GM12875 (cell line): ENCODE data around the gene CNTNAP2.
"Not testable (repeated sequence)": the region's sequence is repeated elsewhere in the genome, so short reads cannot be mapped to it uniquely, and the experiment has no call there.

Experiments
- H3K4me3 ChIP-seq: one replicate; pipeline ENCODE4 v1.5.1; 2011; ENCODE audit warnings: low read depth, low read length, control low read depth
- TF ChIP-seq, protein P1 (sequence below): IDR thresholded peaks from 2 replicates; pipeline ENCODE4 v1.5.1; 2011; ENCODE audit warnings: low read depth, mild to moderate bottlenecking, control low read depth, inconsistent platforms, low read length, moderate library complexity, borderline replicate concordance; ENCODE audit not compliant: insufficient read depth

The CNTNAP2 gene

DNA sequence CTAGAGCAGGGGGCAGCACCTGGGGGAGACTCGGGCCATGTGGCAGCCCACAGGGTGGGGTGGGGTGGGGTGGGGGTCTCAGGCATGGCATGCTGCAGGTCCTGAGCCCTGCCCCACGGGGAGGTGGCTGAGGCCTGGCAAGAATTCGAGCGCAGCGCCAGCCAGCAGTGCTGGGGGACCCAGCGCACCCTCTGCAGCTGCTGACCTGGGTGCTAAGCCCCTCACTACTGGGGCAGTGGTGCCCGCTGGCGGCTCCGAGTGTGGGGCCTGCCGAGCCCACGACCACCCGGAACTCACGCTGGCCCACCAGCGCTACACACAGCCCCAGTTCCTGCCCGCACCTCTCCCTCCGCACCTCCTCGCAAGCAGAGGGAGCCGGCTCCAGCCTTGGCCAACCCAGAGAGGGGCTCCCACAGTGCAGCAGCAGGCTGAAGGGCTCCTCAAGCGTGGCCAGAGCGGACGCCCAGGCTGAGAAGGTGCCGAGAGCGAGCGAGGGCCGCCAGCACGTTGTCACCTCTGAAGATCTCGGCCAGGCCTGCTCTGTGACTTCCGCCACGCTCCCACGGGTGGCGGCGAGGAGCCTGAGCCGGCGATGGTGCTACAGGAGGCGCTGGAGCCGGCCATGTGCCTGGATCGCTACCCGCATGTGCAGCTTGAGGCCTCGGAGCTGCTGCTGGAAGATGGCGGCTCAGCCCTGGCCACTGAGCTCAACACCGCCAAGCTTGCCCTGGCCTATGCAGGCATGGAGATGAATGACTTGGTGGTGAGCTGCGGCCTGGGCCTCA lies 2328.9 kb downstream of the CNTNAP2 start:
- TF ChIP-seq, protein P1, sequence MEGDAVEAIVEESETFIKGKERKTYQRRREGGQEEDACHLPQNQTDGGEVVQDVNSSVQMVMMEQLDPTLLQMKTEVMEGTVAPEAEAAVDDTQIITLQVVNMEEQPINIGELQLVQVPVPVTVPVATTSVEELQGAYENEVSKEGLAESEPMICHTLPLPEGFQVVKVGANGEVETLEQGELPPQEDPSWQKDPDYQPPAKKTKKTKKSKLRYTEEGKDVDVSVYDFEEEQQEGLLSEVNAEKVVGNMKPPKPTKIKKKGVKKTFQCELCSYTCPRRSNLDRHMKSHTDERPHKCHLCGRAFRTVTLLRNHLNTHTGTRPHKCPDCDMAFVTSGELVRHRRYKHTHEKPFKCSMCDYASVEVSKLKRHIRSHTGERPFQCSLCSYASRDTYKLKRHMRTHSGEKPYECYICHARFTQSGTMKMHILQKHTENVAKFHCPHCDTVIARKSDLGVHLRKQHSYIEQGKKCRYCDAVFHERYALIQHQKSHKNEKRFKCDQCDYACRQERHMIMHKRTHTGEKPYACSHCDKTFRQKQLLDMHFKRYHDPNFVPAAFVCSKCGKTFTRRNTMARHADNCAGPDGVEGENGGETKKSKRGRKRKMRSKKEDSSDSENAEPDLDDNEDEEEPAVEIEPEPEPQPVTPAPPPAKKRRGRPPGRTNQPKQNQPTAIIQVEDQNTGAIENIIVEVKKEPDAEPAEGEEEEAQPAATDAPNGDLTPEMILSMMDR: no peak
- H3K4me3 ChIP-seq: no peak overlapping the region

DNA sequence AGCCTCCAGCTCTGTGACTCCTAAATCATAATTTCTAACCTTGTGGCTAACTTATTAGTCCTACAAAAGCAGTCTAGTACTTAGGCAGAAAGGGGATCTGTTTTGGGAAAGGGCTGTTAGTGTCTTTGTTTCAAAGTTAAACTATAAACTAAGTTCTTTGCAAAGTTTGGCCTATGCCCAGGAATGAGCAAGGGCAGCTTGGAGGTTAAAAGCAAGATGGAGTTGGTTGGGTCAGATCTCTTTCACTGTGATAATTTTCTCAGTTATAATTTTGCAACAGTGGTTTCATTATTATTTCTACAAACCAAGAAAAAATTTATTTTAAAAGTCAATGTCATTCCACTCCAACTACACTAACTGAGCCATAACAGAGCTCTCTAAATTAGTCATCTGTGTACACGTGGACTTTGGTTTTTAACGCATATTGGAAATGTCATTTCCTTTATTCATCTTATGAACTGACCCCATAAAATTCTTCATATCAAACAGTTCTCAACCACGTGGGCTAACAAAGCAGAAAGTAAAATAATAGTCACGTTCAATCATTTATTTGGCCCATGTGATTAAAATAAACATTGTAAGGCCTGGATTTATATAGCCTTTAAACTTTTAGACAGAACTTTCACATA lies 2330.7 kb downstream of the CNTNAP2 start:
- TF ChIP-seq, protein P1: no peak
- no peak overlapping the region for H3K4me3 ChIP-seq

DNA sequence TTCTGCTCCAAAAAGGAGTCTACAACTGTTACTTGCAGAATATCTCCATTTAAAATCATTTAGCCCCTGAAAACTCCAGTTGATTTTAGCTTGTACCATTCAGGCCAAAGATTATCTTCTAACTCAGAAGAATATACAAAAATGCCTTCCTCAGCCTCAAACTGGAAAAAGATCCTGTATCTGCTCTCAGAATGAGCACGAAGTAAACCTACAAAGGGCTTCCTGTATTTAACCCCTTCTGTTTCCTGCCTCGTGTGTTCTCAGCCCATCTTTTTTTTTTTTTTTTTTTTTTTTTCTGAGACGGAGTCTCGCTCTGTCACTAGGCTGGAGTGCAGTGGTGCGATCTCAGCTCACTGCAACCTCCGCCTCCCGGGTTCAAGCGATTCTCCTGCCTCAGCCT lies 2334.9 kb downstream of the CNTNAP2 start:
- H3K4me3 ChIP-seq: not testable (repeated sequence)

DNA sequence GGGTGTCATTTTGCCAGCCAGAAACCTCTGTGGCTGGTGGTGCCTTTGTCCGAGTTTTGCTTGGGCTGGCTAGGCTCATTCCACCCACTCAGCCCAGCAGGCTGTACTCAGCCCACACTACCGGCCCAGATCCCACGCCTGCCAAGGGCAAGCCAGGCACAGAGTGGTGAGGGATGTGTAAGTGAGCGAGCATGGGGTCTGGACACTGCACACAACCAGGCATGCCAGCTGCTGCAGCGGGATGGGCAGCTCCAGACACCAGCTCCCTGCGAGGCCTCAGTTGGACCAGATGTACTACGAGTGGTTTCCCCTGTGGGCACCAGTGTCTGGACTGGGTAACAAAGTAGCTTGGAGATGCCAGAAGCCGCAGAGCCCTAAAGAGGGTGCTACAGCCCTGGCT lies 2339.8 kb downstream of the CNTNAP2 start:
- TF ChIP-seq, protein P1: no peak

DNA sequence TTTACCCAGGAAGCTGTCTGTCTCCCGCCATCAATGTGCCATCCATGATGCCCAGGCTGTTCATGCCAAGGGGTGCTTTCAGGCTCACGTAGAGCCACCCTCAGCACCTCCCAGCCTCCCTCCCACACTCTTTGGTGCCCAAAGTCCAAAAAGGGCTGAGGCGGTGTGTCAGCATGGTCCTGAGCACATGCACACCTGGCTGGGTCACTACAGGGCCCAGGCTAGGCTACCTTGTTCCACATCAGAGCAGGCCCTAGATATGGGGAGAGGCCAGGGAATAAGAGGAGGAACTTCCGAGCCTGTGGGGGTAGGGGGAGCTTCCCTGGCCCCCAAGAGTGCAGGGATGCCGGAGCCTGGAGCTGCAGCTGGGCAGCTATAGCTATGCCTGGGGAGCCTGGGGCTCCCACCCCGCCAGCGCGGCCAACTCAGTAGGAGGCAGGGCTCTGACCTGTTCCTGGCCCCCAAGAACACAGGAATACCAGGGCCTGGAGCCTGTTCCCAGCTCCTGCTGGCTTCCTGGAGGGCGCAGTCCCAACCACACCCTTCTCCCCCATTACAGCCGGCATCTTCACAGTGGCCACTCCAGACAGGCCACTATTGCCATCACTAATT lies 2340.8 kb downstream of the CNTNAP2 start:
- TF ChIP-seq, protein P1: no peak
- no peak overlapping the region for H3K4me3 ChIP-seq

More for the DNA sequence above, 2339.8 kb downstream of the CNTNAP2 start:
- H3K4me3 ChIP-seq: no peak overlapping the region

DNA sequence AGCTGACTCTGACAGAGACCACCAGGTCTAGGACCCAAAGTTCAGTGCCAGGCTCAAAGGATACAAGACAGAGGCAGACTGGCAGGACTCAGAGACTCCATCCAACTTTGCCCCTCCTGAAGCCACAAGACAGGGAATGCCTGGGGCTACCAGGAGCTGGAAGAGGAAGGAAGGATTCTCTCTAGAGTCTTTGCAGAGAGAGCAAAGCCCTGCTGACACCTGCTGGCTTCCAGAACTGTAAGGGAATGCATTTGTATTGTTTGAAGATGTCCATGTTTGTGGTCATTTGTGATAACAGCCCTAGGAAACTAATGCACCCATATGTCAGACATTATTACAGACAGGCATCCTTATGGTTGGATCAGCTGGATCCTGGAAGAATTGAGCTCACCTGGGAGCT lies 2341.7 kb downstream of the CNTNAP2 start:
- TF ChIP-seq, protein P1: no peak
- H3K4me3 ChIP-seq: no peak overlapping the region

DNA sequence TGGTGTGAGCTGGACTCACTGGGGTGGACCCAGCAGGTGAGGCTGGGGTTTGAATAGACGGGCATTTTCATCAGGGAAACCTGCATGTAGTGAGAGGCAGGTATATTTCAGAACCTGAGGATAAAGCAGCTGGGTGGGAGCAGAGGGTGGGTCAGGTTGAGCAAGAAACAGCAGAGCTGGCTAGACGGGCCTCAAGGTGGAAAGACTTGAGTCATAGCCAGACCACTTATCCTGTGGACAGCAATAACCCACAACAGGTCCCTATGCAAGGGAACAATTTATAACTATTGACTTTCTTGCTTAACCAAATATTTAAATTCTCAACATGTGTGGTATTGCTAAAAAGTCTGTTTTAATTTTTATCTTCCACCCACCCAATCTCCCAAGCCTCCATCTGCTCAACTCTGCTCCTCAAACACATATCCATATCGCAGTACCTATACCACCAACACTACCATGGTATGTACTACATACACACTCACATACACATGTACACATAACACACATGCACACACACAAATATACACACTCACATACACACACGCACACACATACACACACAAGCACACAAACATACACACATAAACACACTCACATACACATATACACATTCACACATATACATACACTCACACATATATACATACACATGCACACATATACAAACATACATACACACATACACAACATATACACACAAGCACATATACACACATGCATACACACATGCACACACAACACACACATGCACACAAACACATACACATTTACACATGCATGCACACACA lies 2345.0 kb downstream of the CNTNAP2 start:
- TF ChIP-seq, protein P1: no peak
- no peak overlapping the region for H3K4me3 ChIP-seq

DNA sequence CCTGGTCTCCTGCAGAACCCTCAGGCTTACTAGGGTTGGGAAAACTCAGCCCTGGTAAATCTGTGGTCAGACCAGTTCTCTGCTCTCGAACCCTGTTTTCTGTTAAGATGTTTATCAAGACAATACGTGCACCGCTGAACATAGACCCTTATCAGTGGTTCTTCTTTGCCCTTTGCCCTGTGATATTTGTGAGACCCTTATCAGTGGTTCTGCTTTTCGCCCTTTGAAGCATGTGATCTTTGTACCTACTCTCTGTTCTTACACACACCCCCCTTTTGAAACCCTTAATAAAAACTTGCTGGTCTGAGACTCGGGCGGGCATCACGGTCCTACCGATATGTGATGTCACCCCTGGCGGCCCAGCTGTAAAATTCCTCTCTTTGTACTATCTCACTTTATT lies 2346.2 kb downstream of the CNTNAP2 start:
- not testable (repeated sequence) for H3K4me3 ChIP-seq
